K562 (cell line): ENCODE results near the gene HSDL2. TPM values are rescaled to one million over a fixed set of nuclear protein-coding genes. Genes with fewer than 3 reads are reported as not detected.

ENCODE experiments used
- ATAC-seq: fragments of 200-7000 bp; cut with Tn5 transposase; 3 replicates; pipeline ENCODE4 v1.9.1; 2020; ENCODE audit warnings: moderate library complexity
- BruUV-seq: library from RNA; stranded (reverse); fragments of 400-500 nt; replicated peaks from 2 replicates; lab custom pipeline; 2021; lab: Mats Ljungman, UMichigan
- CTCF ChIA-PET: fragments of 300-600 bp; formaldehyde crosslinking; extraction: SDS; loops from one replicate; lab custom pipeline; 2021; ENCODE audit warnings: low intra/inter-chr PET ratio; lab: Yijun Ruan, JAX
- POLR2A ChIA-PET: fragments of 300-600, 350-650 bp; sonication (Branson Sonifier 250); formaldehyde crosslinking; extraction: SDS; loops from one replicate; lab custom pipeline; 2021; ENCODE audit warnings: antibody characterized with exemption, inconsistent platforms; lab: Yijun Ruan, JAX
- DNase-seq, 4 experiments: peaks; one replicate each; pipeline versions ENCODE4 v3.0.0 to v3.0.0-alpha.2; 2011 to 2018; ENCODE audit warnings: low spot score in 3 of 4, mixed read lengths in 3 of 4; ENCODE audit errors: extremely low read depth in 1 of 4
- FAIRE-seq: peaks from 2 replicates; lab custom pipeline; 2011; peaks lifted over from hg19 to GRCh38; lab: Jason Lieb, UNC
- H2AFZ ChIP-seq: 2 replicates; pipeline ENCODE4 v1.6.0; 2011; ENCODE audit warnings: low read depth, low read length, control low read depth, inconsistent platforms
- H3K27ac ChIP-seq: fragments of 200-600 bp; 3 replicates; pipeline ENCODE4 v1.8.0; 2011; ENCODE audit warnings: low read depth, mild to moderate bottlenecking, control low read depth, inconsistent platforms, low read length, moderate library complexity, mixed read lengths; ENCODE audit errors: extremely low read depth
- H3K27me3 ChIP-seq, 2 experiments: fragments of 300-600 bp in 1 of 2; 2 replicates in 1 of 2; 3 replicates in 1 of 2; pipeline versions ENCODE4 v1.6.0 to v1.8.0; 2011; ENCODE audit warnings: inconsistent platforms in 2 of 2, low read length in 2 of 2, mild to moderate bottlenecking in 1 of 2, mixed read lengths in 1 of 2, moderate library complexity in 1 of 2; ENCODE audit not compliant: control insufficient read depth in 2 of 2, insufficient read depth in 2 of 2
- H3K36me3 ChIP-seq: fragments of 300-600 bp; 3 replicates; pipeline ENCODE4 v1.8.0; 2011; ENCODE audit warnings: mild to moderate bottlenecking, low read length, inconsistent platforms; ENCODE audit not compliant: control insufficient read depth, insufficient read depth
- H3K4me1 ChIP-seq, 2 experiments: fragments of 200-600 bp in 1 of 2; replicated peaks in 1 of 2; 2 replicates in 1 of 2; 3 replicates in 1 of 2; pipeline versions ENCODE4 v1.5.1 to v1.8.0; 2011; ENCODE audit warnings: inconsistent platforms in 2 of 2, low read length in 2 of 2, mild to moderate bottlenecking in 1 of 2, mixed read lengths in 1 of 2, moderate library complexity in 1 of 2; ENCODE audit not compliant: control insufficient read depth in 2 of 2, insufficient read depth in 2 of 2
- H3K4me2 ChIP-seq: 2 replicates; pipeline ENCODE4 v1.6.1; 2011; ENCODE audit warnings: low read length, control low read depth, inconsistent platforms, mixed read lengths; ENCODE audit not compliant: insufficient read depth
- H3K4me3 ChIP-seq: fragments of 200-600 bp; sonication (generic), shearing (Covaris generic); 2 replicates; pipeline ENCODE4 v1.5.1; 2016; ENCODE audit warnings: control low read depth, inconsistent platforms
- H3K79me2 ChIP-seq: fragments of 200-600 bp; 3 replicates; pipeline ENCODE4 v1.8.0; 2011; ENCODE audit warnings: low read length, inconsistent platforms; ENCODE audit not compliant: control insufficient read depth, insufficient read depth
- H3K9ac ChIP-seq, 2 experiments: 2 replicates each; pipeline versions ENCODE4 v1.6.0 to v1.6.1; 2011; ENCODE audit warnings: low read depth in 2 of 2, low read length in 2 of 2, control low read depth in 1 of 2, inconsistent platforms in 1 of 2, mild to moderate bottlenecking in 1 of 2, mixed read lengths in 1 of 2; ENCODE audit not compliant: insufficient read depth in 1 of 2
- H3K9me1 ChIP-seq: one replicate; pipeline ENCODE4 v1.6.0; 2011; ENCODE audit warnings: inconsistent platforms, mild to moderate bottlenecking, low read length, moderate library complexity; ENCODE audit not compliant: control insufficient read depth, insufficient read depth
- H3K9me3 ChIP-seq: replicated peaks from 2 replicates; pipeline ENCODE4 v1.5.1; 2011; ENCODE audit warnings: low read depth, low read length, inconsistent platforms; ENCODE audit not compliant: control insufficient read depth, insufficient read depth
- H4K20me1 ChIP-seq: replicated peaks from 2 replicates; pipeline ENCODE4 v1.6.1; 2011; ENCODE audit warnings: low read length, inconsistent platforms, mixed read lengths; ENCODE audit not compliant: control insufficient read depth, insufficient read depth
- DPF2 ChIP-seq: fragments of 450-650 bp; IDR thresholded peaks from 2 replicates; pipeline ENCODE4 v1.6.1; 2016
- FOXA1 ChIP-seq: fragments of 450-650 bp; IDR thresholded peaks from 2 replicates; pipeline ENCODE4 v1.6.1; 2016; ENCODE audit warnings: mild to moderate bottlenecking, borderline replicate concordance
- FOXM1 ChIP-seq, 2 experiments: fragments of 450-650 bp in 1 of 2; sonication (generic) in 1 of 2; formaldehyde crosslinking in 1 of 2; IDR thresholded peaks; 2 replicates each; pipeline versions ENCODE4 v1.6.1 to v1.9.0; 2017 to 2022; ENCODE audit warnings: low read depth in 2 of 2, mild to moderate bottlenecking in 2 of 2, missing genetic modification reagents in 1 of 2, moderate library complexity in 1 of 2
- MEIS2 ChIP-seq: fragments of 450-650 bp; IDR thresholded peaks from 2 replicates; pipeline ENCODE4 v1.6.1; 2014; ENCODE audit warnings: mild to moderate bottlenecking; ENCODE audit not compliant: partially characterized antibody
- MYBL2 ChIP-seq, 2 experiments: fragments of 450-650 bp in 1 of 2; sonication (generic) in 1 of 2; formaldehyde crosslinking in 1 of 2; IDR thresholded peaks; 2 replicates each; pipeline versions ENCODE4 v1.6.1 to v1.8.1; 2017 to 2022; ENCODE audit warnings: borderline replicate concordance in 1 of 2, inconsistent platforms in 1 of 2, low read depth in 1 of 2, mild to moderate bottlenecking in 1 of 2, missing genetic modification reagents in 1 of 2, moderate library complexity in 1 of 2
- WGBS: fragments of 100-300 bp; shearing (Covaris generic); methylation state at CpG from one replicate; pipeline ENCODE4 v1.1.6; 2016; ENCODE audit warnings: low coverage, mixed read lengths; ENCODE audit not compliant: insufficient coverage; ENCODE audit errors: missing lambda C conversion rate; 5-methylcytosine and 5-hydroxymethylcytosine counted together
- in situ Hi-C: fragments of 300-500 bp; cut with MboI; formaldehyde crosslinking; loops from 4 replicates; pipeline ENCODE4 v1.15.0; 2018; ENCODE audit warnings: inconsistent platforms, mixed read lengths
- intact Hi-C: fragments of 100-400 bp; cut with micrococcal nuclease; formaldehyde crosslinking; loops from 2 replicates; pipeline ENCODE4 v1.14.2; 2022
- polyA plus RNA-seq, 8 experiments: library from polyadenylated mRNA; depleted of rRNA in 4 of 8; stranded (reverse) in 5 of 8; unstranded in 3 of 8; fragments of >200 nt; fragmentation: Nextera tagmentation in 2 of 8; fragmentation: Illumina TruSeq in 1 of 8; extraction: Ambion mirVana in 2 of 8; extraction: Trizol in 1 of 8; gene quantifications; 2 replicates each; pipeline versions ENCODE4 v1.2.1 to v1.2.3, GENCODE V29; 2011 to 2014; ENCODE audit warnings: inconsistent platforms in 1 of 8, missing spikeins in 1 of 8
- total RNA-seq, 7 experiments: library from RNA; depleted of rRNA in 6 of 7; stranded (reverse); fragments of >200 nt in 6 of 7; fragmentation: Illumina TruSeq in 2 of 7; extraction: Trizol in 2 of 7; gene quantifications; 2 replicates each; pipeline versions ENCODE4 v1.2.1 to v1.2.3, GENCODE V29; 2011 to 2021; ENCODE audit warnings: low replicate concordance in 1 of 7
- TF ChIP-seq, protein P1 (sequence below): fragments of 450-650 bp; IDR thresholded peaks from 2 replicates; pipeline ENCODE4 v1.6.1; 2016

HSDL2 gene
- total and polyA plus RNA-seq, 9 of the 15 experiments (the other 6 are each of a cell fraction or from before 2014, with no cell fraction given) = 22.8 to 74.1 (median 35.6) TPM

DNA sequence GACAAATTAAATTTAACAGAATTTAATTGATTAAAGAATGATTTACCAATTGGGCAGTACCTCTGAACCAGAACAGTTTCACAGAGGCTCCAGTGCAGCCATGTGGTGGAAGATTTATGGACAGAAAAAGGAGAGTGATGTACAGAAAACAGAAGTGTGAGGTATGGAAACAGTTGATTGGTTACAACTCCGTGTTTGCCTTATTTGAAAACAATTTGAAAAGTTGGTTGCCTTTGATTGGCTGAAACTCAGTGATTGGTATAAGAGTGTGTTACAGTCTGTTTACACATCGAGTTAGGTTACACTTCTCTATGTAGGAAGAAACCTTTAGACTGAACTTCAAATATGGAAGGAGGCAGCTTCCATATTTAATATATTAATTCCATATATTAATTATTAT is 136.9 kb downstream of the HSDL2 start:
- DNase-seq (no peak), ATAC-seq (no peak)
- H3K4me3 ChIP-seq = no peak overlapping the region
- H3K79me2 ChIP-seq = peaks cover 14% of the 10 kb centered on the region; the same call in 2 of the 3 replicates
- BruUV-seq = no TSS peak
- TF ChIP-seq DPF2 = no peak
- TF ChIP-seq, protein P1, sequence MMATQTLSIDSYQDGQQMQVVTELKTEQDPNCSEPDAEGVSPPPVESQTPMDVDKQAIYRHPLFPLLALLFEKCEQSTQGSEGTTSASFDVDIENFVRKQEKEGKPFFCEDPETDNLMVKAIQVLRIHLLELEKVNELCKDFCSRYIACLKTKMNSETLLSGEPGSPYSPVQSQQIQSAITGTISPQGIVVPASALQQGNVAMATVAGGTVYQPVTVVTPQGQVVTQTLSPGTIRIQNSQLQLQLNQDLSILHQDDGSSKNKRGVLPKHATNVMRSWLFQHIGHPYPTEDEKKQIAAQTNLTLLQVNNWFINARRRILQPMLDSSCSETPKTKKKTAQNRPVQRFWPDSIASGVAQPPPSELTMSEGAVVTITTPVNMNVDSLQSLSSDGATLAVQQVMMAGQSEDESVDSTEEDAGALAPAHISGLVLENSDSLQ = peak; percentile 46; the same call in 1 of the 2 replicates
- peak; percentile 78 for TF ChIP-seq FOXM1 (IDR thresholded peaks at IDR 0.05; ENCODE audit: low read depth)
- TF ChIP-seq FOXM1 (CRISPR knock-in tag; IDR thresholded peaks at IDR 0.05; ENCODE audit: low read depth) = no peak
- no peak for TF ChIP-seq FOXA1
- peak; percentile 76 for TF ChIP-seq MYBL2 (IDR thresholded peaks at IDR 0.05; ENCODE audit: low read depth)
- no peak for TF ChIP-seq MYBL2 (CRISPR knock-in tag; IDR thresholded peaks at IDR 0.05; ENCODE audit: borderline replicate concordance)
- peak; percentile 39 for TF ChIP-seq MEIS2
- TF ChIP-seq, all 486 proteins: peak for 4
- FAIRE-seq = no peak
- in situ Hi-C loops (no loop called here), intact Hi-C loops (loop anchor here (5.0 kb wide), 1 partner anchor 46 kb away; no protein-coding TSS in a partner anchor)
- Histone ChIP-seq H3K4me2 (no peak overlapping the region), H3K9me3 (no peaks in the 10 kb centered on the region), H3K27me3 (no peaks in the 10 kb centered on the region), H3K9ac (no peak overlapping the region), H3K36me3 (no peaks in the 10 kb centered on the region), H3K27ac (no peak overlapping the region), H2AFZ (no peak overlapping the region), H3K9me1 (no peaks in the 10 kb centered on the region), H4K20me1 (no peaks in the 10 kb centered on the region; the same call in 1 of the 2 replicates), H3K4me1 (0 out of 5 replicates have a peak, but pooled peaks cover 0 to 2% of the 10 kb centered on the region in 2 experiments)
- ChIA-PET CTCF (no interaction called here), POLR2A (interaction anchor here (2.1 kb wide), 1 partner anchor 25 kb away, joined by 4 read pairs; no protein-coding TSS in a partner anchor)
- 45% methylated on average over 2 of the region's 2 CpGs for WGBS
